Measurements from ENCODE around the gene UFD1. TPM values are rescaled to one million over a fixed set of nuclear protein-coding genes. Genes with fewer than 3 reads are reported as not detected.

UFD1 gene
- total RNA-seq, 1 experiment from 2014 or later: 74.4 TPM

DNA sequence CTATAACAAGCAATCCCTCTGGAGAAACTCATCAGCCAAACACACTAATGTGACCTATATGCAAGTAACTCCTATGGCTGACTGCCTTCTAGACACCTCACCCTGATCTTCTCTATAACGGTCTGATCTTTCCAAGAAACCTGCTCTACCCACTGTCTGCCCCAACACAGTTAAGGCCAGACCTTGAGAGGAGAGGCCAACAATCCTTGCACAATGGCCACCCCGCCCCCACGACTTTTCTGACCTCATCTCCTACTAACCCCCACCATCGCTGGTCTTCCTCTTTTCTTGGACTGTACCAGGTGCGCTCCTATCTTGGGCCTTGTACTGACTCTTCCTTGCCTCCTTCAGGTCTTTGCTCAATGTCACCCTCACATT, 59.9 kb downstream of the UFD1 start:
- no peak overlapping the region for H2BK120ac ChIP-seq (ENCODE audit: low read depth, low read length, poor library complexity, severe bottlenecking)
- no peak overlapping the region for H2BK15ac ChIP-seq (ENCODE audit: low read depth, low read length)
- no peaks in the 10 kb centered on the region for H3K9me3 ChIP-seq (ENCODE audit: control insufficient read depth, low read depth, low read length)
- H3K79me2 ChIP-seq (ENCODE audit: insufficient read depth, low read length): peaks cover 24% of the 10 kb centered on the region; the same call in 1 of the 2 replicates
- peaks cover 6% of the 10 kb centered on the region for H3K79me1 ChIP-seq (ENCODE audit: insufficient read depth, low read depth, low read length, poor library complexity, severe bottlenecking)
- H4K5ac ChIP-seq (ENCODE audit: insufficient read length, low read depth, low read length): no peak overlapping the region
- H3K27ac ChIP-seq (ENCODE audit: insufficient read length, low read depth, low read length): no peak overlapping the region
- peaks cover 4% of the 10 kb centered on the region; the same call in 1 of the 2 replicates for H3K4me1 ChIP-seq (ENCODE audit: insufficient read depth, low read length)
- H2BK20ac ChIP-seq (ENCODE audit: low read depth, low read length, poor library complexity, severe bottlenecking): no peak overlapping the region
- no peak overlapping the region for H4K91ac ChIP-seq (ENCODE audit: insufficient read length, low read depth, low read length)
- H4K20me1 ChIP-seq (ENCODE audit: control insufficient read depth, insufficient read depth, insufficient read length): no peaks in the 10 kb centered on the region
- no peak overlapping the region for H3K23ac ChIP-seq (ENCODE audit: insufficient read length, low read depth, low read length)
- TF ChIP-seq, protein P1, sequence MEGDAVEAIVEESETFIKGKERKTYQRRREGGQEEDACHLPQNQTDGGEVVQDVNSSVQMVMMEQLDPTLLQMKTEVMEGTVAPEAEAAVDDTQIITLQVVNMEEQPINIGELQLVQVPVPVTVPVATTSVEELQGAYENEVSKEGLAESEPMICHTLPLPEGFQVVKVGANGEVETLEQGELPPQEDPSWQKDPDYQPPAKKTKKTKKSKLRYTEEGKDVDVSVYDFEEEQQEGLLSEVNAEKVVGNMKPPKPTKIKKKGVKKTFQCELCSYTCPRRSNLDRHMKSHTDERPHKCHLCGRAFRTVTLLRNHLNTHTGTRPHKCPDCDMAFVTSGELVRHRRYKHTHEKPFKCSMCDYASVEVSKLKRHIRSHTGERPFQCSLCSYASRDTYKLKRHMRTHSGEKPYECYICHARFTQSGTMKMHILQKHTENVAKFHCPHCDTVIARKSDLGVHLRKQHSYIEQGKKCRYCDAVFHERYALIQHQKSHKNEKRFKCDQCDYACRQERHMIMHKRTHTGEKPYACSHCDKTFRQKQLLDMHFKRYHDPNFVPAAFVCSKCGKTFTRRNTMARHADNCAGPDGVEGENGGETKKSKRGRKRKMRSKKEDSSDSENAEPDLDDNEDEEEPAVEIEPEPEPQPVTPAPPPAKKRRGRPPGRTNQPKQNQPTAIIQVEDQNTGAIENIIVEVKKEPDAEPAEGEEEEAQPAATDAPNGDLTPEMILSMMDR (conservative IDR thresholded peaks at IDR 0.05): no peak
- H3K14ac ChIP-seq (ENCODE audit: insufficient read depth, low read length): no peak overlapping the region
- H3K4me3 Mint-ChIP-seq: no peak overlapping the region
- H2AFZ ChIP-seq (ENCODE audit: low read length): no peak overlapping the region
- H3K27ac Mint-ChIP-seq: peak overlapping the region in 2 of 3 experiments; percentile 11 to 58; a peak in 4 of 7 replicates
- H3K27me3 ChIP-seq (ENCODE audit: insufficient read depth, low read length): no peaks in the 10 kb centered on the region
- H2BK12ac ChIP-seq (ENCODE audit: insufficient read length, low read depth, low read length): no peak overlapping the region
- H3K4me1 Mint-ChIP-seq: peaks cover 30 to 35% of the 10 kb centered on the region in 2 experiments
- no peak overlapping the region for H3K4ac ChIP-seq (ENCODE audit: low read depth, low read length)
- H3K9me3 Mint-ChIP-seq: peaks cover 0 to 3% of the 10 kb centered on the region in 2 experiments; a peak in 2 of 5 replicates
- no peak for DNase-seq
- no peaks in the 10 kb centered on the region for H3K27me3 Mint-ChIP-seq (ENCODE audit: low read depth)
- no peaks in the 10 kb centered on the region for H3K23me2 ChIP-seq (ENCODE audit: insufficient read length, low read depth, low read length, poor library complexity, severe bottlenecking)
- H3K9ac ChIP-seq (ENCODE audit: extremely low read depth, insufficient read length, low read length): no peak overlapping the region
- H3K56ac ChIP-seq (ENCODE audit: insufficient read length, low read depth, low read length): no peak overlapping the region
- H2AK5ac ChIP-seq (ENCODE audit: insufficient read length, low read length): no peak overlapping the region
- H3T11ph ChIP-seq (ENCODE audit: low read length): no peak overlapping the region
- no peak overlapping the region for H2BK5ac ChIP-seq (ENCODE audit: insufficient read length, low read length)
- no peak overlapping the region for H3K18ac ChIP-seq (ENCODE audit: insufficient read length, low read depth, low read length)
- no peak overlapping the region for H4K8ac ChIP-seq (replicated peaks; ENCODE audit: insufficient read length, low read depth, low read length)
- no CpG with 5 or more reads among the region's 5 CpGs for WGBS (ENCODE audit: extremely low coverage, insufficient read length, low lambda C conversion rate)
- no peak overlapping the region for H3K4me2 ChIP-seq (ENCODE audit: insufficient read depth, insufficient read length, low read length)
- H3K36me3 Mint-ChIP-seq (ENCODE audit: insufficient read depth in 1 of 3, low read depth in 3 of 3): peaks cover 4 to 8% (median 5%) of the 10 kb centered on the region in 3 experiments; a peak in 4 of 7 replicates

Measured in H9 (cell line).